ENCODE data around the gene ZSCAN5A.
"Not testable (repeated sequence)": the region's sequence is repeated elsewhere in the genome, so short reads cannot be mapped to it uniquely, and the experiment has no call there.

Gene ZSCAN5A

DNA sequence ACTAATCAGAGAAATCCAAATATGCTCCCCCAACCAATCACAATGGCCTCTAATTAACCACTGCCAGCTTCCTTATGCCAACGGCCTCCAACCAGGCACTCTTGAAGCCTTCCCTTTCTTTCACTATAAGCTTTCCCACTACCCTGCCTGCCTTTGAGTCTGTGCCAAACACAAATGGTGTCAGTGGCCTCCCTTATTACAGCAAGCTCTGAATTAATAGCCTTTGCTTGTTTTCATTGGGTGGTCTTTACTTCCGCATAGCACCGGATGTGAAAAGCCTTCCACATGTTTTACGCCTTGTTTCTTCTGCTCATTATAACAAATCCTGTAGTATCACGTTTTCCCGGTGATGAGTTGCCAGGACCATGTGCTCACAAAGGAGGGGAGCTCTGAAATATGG is 43.5 kb downstream of the ZSCAN5A start:
- no peak for DNase-seq

DNA sequence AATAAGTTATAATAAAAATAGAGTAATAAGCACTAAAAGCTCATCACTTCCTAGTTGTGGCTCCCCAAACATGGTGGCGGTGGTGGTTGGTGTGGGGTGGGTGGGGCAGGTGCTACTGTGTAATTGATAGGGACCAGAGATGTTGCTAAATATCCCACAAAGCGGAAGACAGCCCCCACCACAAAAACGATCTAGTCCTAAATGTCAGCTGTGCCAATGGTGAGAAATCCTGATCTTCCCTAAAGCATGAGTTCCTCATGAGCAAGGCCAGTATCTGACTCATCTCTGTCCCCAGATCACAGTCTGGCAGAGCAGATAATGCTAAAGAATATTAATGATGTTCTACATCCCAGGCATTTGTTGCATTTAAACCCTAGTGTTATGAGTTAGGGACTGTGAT is 44.0 kb downstream of the ZSCAN5A start:
- no peak for DNase-seq

DNA sequence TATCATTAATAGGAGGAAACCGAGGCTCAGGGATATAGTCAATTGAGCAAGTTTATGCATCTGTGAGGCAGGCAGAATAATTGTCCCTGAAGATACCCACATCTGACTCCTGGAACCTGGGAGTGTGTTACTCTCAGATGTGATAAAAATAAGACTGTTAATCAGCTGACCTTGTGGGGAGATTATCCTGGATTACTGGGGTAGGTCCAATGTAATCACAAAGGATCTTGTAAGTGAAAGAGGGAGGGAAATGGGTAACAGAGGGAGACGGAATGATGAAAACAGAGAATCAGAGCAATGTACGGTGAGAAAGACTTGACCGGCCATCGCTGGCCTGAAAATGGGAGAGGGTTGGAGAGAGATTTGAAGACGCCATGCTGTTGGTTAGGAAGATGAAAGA is 45.3 kb downstream of the ZSCAN5A start:
- no peak for DNase-seq

DNA sequence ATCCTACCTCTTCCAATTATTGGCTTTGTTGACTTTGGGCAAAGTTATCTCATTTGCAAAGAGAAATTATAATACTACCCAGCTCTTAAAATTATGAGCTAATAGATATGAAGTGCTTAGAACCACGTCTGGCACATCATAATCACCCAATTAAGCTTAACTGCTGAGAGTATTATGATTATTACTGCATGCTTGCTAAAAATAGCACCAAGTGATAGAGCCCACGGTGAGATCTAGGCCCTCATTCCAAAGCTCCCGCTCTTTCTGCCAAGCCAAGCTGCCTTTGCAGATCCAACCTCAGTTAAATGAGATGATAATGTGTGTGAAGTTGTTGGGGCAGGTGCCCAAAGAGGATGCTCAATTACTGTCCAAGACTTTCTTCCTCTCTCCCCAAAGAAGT is 48.6 kb downstream of the ZSCAN5A start:
- DNase-seq: no peak

DNA sequence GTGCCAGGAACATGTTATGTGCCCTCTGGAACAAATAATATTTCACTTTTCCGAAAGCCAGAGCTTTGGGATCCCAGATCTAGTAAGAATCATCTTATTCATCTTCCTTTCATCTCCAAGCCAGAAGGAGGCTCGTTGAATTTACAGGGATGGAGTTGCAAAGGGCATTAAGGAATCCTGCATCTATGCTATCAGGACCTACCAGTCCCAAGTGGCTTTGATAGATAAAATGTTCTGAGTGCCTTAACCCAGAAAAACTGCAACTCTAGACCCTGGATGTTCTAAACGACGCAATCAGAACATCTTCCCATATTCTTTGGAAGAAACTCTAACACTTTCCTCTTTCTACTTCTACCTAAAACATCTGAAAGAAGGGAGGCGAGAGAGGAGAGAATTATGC is 51.3 kb downstream of the ZSCAN5A start:
- no peak for DNase-seq

DNA sequence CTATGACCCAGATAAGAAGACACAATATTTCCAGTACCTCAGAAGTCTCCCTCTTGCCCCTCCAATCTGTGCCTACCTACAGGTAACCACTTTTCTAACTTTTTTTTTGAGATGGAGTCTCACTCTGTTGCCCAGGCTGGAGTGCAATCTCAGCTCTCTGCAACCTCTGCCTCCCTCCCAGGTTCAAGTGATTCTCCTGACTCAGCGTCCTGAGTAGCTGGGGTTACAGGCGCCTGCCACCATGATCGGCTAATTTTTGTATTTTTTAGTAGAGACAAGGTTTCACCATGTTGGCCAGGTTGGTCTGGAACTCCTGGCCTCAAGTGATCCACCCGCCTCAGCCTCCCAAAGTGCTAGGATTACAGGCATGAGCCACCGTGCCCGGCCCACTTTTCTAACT is 52.7 kb downstream of the ZSCAN5A start:
- not testable (repeated sequence) for DNase-seq

DNA sequence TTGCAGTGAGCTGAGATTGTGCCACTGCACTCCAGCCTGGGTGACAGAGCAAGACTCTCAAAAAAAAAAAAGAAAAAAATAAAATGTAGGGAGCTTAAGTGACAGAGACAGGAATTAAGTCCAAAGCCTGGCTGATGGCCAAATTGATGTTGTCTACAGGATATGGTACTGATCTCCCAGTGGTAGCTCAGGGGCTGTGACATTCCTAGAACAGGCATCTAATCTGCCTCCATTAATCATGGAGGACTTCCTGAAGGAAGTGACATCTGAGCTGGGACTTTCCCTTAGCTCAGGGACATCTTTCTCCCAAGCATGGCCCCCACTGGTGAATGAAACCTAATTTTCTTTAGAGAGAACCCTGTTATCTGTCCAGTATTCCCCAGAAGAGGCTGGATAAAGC is 53.5 kb downstream of the ZSCAN5A start:
- DNase-seq: no peak

DNA sequence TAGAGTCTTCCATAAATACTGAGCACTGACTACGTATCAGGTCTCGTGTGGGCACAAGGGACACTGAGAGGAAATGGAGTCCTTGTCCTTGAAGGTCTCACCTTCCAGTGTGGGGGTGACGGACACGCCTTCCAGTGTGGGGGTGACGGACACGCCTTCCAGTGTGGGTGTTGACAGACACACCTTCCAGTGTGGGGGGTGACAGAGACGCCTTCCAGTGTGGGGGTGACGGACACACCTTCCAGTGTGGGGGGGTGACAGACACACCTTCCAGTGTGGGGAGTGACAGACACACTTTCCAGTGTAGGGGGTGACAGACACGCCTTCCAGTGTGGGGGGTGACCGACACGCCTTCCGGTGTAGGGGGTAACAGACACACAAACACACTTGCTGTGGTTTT is 56.4 kb downstream of the ZSCAN5A start:
- no peak for DNase-seq

DNA sequence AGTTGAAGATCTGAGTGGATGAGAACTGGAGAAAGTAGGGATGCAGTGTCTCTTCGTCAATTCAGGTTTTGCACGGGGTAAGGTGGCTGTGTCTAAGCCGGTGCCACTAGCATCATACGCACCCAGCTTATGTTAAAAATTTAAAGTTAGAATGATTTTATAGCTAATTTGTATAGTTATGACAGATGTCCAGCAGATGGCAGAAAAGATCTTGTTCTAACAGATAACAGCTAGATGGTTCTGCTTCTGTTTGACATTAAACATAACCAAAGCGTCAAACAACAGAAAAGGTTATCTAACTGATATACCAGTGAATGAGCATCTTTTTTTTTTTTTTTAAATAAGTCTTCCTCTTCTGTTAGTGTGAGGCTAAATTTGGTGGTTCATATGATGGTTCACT is 60.9 kb downstream of the ZSCAN5A start:
- peak; percentile 56 for DNase-seq

DNA sequence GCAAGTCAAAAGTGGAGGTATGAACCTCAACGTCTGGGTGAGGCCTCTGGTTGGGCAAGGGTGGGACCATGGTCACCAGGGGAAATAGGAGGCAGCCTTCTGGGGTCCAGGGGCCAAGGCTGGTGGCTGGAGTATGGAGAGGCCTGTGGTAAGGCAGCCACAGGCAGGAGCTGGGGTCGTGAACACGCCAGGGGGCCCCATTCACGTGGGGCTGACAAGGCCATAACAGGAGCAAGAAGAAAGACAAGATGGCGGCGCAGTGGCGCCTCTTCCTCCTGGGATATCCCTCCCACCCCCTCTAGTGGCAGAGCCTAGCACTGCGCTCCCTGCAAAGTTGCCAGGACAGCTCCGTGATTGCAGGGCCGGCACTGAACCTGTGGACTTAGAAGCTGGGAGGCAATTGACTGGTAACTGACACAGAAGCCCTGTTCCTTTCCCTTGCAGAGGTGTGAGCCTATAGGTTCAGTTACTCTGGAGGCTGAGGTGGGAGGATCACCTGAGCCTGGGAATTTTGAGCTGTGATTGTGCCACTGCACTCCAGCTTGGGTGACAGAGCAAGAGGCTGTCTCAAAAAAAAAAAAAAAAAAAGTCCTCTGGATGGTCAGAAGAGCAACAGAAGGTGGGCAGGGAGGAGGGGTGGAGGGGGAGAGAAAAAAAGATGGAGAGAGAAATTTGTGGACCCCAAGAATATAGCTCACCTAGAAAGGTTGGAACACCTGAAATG is 61.8 kb downstream of the ZSCAN5A start:
- peak; percentile 71 for DNase-seq

DNA sequence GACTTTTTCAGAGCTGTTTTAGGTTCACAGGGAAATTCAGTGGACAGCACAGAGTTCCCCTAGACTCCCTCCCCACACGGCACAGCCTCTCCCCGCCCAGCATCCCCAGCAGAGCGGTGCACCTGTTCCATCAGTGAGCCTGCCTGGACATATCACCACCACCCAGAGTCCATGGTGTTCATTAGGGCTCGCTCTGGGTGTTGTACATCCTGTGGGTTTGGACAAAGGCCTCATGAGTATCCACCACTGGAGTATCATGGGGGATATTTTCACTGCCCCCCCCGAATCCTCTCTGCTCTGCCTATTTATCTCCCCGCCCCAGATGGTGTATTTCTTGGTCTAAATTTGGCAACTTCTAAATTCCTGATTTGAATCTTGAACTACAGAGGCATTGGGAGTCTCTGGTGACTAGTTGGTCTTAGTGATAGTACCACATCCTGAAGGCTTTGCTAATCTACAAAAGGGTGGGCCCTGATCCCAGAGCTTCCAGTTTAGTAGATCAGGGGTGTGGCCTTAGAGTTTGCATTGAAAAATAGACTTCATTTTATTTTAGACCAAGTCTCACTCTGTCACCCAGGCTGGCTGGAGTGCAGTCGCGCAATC is 65.8 kb downstream of the ZSCAN5A start:
- DNase-seq: not testable (repeated sequence)

DNA sequence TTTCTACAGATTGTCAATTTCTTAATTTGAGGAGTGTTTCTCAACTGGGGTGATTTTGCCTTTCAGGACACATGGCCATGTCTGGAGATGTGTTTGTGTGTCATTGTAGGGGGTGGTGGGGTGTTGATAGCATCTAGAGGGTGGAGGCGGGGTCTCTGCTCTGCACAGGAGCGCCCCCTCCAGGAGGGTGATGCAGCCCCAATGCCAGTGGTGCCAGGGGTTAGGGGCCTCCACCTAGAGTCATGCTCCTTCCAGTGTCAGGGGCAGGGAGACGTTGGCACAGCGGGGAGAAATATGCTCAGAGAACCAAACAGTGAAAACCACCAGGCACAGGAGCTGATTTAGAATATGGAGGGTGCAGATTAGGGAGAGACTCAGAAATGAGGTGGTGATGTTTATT is 68.9 kb downstream of the ZSCAN5A start:
- DNase-seq: not testable (repeated sequence)

DNA sequence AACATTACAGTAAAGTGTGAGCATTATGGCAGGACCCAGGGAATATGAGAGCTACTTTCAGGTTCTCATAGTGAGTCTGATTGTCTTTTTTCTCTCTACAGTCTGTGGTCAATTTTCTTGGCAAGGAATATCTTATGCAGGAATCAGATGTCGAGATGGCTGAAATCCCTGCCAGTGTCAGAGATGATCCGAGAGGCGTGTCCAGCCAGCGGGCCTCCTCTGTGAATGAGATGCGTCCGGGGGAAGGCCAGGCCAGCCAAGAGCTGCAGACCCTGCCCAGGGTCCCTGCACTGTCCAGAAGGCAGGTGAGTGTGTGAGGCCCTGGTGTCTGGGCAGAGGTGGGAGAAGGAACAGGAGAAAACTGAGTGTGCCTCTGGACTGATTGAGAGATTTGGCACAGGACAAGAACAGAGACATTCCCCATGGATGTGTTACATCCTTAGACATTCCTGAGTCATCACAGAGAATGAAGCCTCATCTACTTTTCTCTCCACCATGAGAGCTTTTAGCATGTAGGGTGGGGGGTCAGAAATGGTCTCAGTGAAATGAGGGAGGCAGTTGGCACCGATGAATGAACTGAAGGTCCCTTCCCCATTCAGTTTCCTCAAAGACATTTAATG is 69.4 kb downstream of the ZSCAN5A start:
- peak; percentile 13 for DNase-seq

DNA sequence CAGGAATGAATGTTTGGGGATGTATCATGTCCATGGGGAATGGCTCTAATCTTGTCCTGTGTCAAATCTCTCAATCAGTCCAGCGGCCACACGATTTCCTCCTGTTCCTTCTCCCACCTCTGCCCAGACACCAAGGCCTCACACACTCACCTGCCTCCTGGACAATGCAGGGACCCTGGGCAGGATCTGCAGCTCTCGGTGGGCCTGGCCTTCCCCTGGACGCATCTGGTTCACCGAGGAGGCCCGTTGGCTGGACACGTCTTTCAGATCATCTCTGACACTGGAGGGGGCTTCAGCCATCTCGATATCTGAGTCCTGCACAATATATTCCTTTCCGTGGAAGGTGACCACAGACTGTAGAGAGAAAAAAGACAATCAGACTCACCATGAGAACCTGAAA is 91.2 kb downstream of the ZSCAN5A start:
- DNase-seq: no peak

DNA sequence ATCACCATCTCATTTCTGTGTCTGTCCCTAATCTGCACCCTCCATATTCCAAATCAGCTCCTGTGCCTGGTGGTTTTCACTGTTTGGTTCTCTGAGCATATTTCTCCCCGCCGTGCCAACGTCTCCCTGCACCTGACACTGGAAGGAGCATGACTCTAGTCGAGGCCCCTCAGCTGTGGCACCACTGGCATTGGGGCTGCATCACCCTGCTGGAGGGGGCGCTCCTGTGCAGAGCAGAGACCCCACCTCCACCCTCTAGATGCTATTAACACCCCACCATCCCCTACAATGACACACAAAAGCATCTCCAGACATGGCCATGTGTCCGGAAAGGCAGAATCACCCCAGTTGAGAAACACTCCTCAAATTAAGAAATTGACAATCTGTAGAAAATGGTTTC is 91.7 kb downstream of the ZSCAN5A start:
- no peak for DNase-seq

DNA sequence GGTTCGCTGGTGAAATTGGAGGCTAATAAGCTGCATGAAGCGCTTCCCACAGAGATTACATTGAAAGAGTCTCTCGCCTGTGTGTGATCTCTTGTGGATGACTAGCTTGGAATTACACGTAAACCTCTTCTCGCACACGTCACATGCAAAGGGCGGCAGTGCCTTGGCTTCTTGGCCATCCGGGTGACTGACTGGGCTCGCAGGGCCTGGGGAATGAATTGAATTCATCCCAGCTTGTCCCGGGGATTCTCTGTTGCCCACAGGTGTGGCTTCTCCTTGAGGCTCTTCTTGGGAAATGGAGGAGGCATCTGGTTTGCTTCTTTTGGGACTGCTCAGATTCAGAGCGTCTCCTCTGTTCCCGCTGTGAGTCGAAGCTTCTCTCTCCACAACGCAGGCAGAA is 92.8 kb downstream of the ZSCAN5A start:
- no peak for DNase-seq

DNA sequence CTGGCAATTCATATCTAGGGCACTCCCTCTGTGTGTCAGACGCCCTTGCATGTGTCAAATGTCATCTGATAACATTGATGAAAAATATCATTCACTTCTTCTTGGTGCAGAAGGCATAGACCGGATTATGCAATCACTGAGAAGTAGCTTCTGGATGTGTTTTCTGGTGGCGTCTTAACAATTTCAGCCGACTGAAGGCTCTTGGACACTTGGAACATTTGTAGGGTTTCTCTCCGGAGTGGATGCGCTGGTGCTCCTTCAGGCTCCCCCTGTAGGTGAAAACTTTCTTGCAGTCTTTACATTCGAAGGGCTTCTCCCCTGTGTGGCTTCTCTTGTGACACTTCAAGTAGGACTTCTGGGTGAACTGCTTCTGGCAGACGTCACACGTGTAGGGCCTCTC is 93.2 kb downstream of the ZSCAN5A start:
- DNase-seq: peak; percentile 2

DNA sequence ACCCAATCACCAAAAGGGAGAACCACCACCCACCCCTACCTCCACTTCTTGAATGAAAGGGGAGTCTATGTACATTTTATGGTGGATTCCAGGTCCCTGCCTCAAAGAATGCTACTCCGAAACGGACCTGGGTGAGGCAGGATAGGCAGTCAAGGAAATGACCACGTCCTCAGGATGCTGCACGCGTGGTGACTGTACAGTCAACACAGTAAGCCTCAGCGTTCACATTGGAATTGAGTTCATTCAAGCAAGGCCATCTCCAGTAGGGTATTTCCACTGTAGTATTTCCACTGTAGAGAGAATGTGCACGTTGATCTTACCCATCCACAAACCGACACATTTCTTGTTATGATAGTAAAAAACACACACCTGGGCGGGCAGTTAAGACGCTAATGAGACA is 95.7 kb downstream of the ZSCAN5A start:
- no peak for DNase-seq

DNA sequence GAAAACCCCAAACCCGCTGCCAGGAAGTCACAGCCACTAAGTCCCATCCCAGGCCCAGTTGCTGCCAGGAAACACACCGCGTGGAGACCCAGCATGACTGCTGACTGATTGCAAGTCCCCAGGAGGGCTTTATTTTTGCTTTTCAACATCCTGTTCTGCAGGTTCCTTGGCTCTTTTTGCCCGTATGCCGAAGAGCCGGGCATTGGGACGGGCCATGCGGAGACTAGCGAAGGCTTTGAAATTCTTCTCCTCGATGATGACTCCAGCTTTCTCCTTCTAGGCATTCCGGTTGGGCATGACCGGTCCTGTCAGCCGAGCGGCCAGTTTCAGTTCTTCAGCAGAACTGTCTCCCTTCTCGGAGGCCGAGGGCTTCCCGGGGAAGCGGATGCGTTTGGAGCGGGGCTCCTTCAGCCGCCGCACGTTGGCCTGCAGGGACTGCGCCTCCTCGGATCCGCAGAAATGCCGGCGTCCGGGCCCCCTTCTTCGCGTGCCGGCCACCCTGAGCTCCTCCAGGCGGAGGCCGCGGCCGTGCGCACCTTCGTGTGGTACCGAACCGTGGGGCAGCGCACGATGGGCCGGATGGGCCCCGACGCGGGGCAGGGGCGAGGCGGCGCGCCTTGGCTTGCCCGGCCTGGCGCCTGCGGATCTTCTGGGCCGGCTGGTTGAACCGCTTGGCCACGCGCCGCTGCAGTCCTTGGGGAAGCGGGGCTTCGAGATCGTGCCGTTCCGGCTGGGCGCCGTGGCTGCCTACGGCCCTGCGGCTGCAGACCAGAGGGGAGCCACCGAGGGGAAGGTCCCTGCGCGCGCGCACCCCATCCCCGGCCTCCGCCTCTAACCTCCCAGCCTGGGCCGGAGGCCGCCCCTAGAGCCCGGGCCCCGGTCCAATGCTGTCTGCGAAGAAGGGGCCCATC is 97.3 kb downstream of the ZSCAN5A start:
- peak; percentile 37 for DNase-seq

DNA sequence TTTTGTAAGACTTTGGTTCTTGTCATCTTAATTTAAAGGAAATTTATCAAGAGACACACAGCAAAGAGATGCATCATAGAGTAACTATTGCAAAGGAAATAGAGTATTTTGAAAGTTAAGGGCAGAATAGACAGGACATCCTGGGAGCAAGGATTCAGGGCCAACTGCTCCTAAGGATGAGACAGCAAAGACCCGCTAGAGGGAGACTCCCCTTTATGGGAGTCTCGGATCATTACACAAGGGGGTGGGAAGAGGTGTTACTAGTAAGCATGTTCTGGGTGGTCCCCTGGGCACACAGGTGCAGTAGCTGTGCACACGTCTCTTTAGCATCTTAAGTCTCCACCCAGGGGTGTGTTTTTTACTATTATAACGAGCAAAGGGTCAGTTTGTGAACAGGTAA is 102.9 kb downstream of the ZSCAN5A start:
- DNase-seq: no peak

DNA sequence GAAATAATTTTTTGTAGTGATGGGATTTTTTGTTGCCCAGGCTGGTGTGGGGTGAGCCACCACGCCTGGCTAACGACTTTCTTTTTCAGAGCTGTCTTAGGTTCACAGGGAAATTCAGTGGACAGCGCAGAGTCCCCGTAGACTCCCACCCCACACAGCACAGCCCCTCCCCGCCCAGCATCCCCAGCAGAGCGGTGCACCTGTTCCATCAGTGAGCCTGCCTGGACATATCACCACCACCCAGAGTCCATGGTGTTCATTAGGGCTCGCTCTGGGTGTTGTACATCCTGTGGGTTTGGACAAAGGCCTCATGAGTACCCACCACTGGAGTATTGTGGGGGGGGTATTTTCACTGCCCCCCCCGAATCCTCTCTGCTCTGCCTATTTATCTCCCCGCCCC is 104.6 kb downstream of the ZSCAN5A start:
- not testable (repeated sequence) for DNase-seq

DNA sequence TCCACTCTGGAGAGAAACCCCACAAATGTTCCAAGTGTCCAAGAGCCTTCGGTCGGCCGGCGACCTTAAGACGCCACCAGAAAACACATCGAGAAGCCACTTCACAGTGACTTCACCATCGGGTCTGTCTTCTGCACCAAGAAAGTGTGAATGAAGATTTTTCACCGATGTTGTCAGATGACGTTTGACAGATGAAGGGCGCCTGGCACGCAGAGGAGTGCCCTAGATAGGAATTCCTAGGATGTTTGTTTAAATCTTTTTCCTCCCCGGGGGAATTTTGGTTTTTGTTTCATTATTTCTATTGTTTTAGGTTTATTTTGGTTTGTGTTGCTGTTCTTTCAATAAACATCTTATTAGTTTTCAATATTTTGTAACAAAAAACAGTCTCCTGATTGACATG is 105.5 kb downstream of the ZSCAN5A start:
- DNase-seq: no peak

DNA sequence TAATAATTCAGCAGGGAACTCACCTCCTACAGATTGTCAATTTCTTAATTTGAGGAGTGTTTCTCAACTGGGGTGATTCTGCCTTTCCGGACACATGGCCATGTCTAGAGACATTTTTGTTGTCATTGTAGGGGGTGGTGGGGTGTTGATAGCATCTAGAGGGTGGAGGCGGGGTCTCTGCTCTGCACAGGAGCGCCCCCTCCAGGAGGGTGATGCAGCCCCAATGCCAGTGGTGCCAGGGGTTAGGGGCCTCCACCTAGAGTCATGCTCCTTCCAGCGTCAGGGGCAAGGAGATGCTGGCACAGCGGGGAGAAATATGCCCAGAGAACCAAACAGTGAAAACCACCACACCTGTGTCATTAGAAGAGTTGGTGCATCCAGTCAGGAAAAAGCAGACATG is 107.1 kb downstream of the ZSCAN5A start:
- not testable (repeated sequence) for DNase-seq
